Measurements from ENCODE around the gene CELA3A. TPM values are rescaled to one million over a fixed set of nuclear protein-coding genes. Genes with fewer than 3 reads are reported as not detected.

CELA3A gene
- total and polyA plus RNA-seq, 4 experiments from 2014 or later, result not detected

GRCh38 chr1:22052115-22053016, 50.9 kb downstream of the CELA3A start, which contains the start of gene CDC42:
Gene CDC42, plus strand, starts transcription at chr1:22052709. Its CDS starts 25,770 bp downstream, at chr1:22078479.
- ChIA-PET CTCF (ENCODE audit: partially characterized antibody) (interaction anchor here (0.8 to 7.3 kb wide), 4 partner anchors 12 to 53 kb away, joined by 3 to 79 read pairs (median 34); no protein-coding TSS in a partner anchor), POLR2A (ENCODE audit: partially characterized antibody) (interaction anchor here (0.6 to 17.7 kb wide), 18 partner anchors 8 to 814 kb away, joined by 3 to 874 read pairs (median 11); partner anchors contain the start of gene USP48)
- Histone ChIP-seq H3K27ac (ENCODE audit: low read depth, low read length) (peak within 1 kb of the TSS; percentile 98), H3K27me3 (ENCODE audit: insufficient read depth, low read length) (no peaks in the 10 kb centered on the region), H3K9me3 (ENCODE audit: control insufficient read depth in 1 of 2, low read length in 2 of 2) (no peaks in the 10 kb centered on the region), H3K36me3 (ENCODE audit: insufficient read depth, low read length) (peaks cover 3% of the 10 kb centered on the region), H3K4me3 (ENCODE audit: low read length in 2 of 2) (peak within 1 kb of the TSS; percentile 82 to 93), H3K4me1 (ENCODE audit: insufficient read depth, low read length) (peaks cover 54% of the 10 kb centered on the region)
- peaks cover 24 to 39% of the 10 kb centered on the region in 2 donors for H3K36me3 Mint-ChIP-seq
- H3K9me3 Mint-ChIP-seq, result peaks cover 0 to 2% (median 0%) of the 10 kb centered on the region in 8 donors
- intact Hi-C loops (cut with micrococcal nuclease), result loop anchor here (1.0 to 2.0 kb wide), 4 partner anchors 12 to 269 kb away; partner anchors contain the start of gene USP48
- H3K4me3 Mint-ChIP-seq, result peak within 1 kb of the TSS; percentile 97 to 100 (median 99)
- peaks cover 34 to 75% (median 54%) of the 10 kb centered on the region in 4 donors for H3K4me1 Mint-ChIP-seq
- H3K27me3 Mint-ChIP-seq, result no peaks in the 10 kb centered on the region
- peak within 1 kb of the TSS; percentile 98 to 100 (median 100) for H3K27ac Mint-ChIP-seq
- peak; percentile 97 to 98 (median 98) for DNase-seq

- Mint-ChIP-seq H3K9me3 (peaks cover 0 to 2% (median 0%) of the 10 kb centered on the region in 8 donors), H3K4me1 (peaks cover 38 to 77% (median 56%) of the 10 kb centered on the region in 4 donors)
- intact Hi-C loops (cut with micrococcal nuclease), result loop anchor here (2.0 kb wide), 1 partner anchor 52 kb away; no protein-coding TSS in a partner anchor
Observed at GRCh38 chr1:22053017-22053860, 51.8 kb downstream of the CELA3A start.

GRCh38 chr1:22053861-22054770, 52.7 kb downstream of the CELA3A start:
- CTCF ChIA-PET (ENCODE audit: partially characterized antibody), result interaction anchor here (1.1 to 7.3 kb wide), 7 partner anchors 14 to 51 kb away, joined by 3 to 79 read pairs (median 11); no protein-coding TSS in a partner anchor
- Mint-ChIP-seq H3K27ac (peak overlapping the region; percentile 97 to 100 (median 100)), H3K36me3 (peaks cover 28 to 51% of the 10 kb centered on the region in 2 donors), H3K9me3 (peaks cover 0 to 2% (median 0%) of the 10 kb centered on the region in 8 donors), H3K4me1 (peaks cover 32 to 74% (median 53%) of the 10 kb centered on the region in 4 donors), H3K27me3 (no peaks in the 10 kb centered on the region), H3K4me3 (peak overlapping the region; percentile 97 to 100 (median 99))
- H3K4me1 ChIP-seq (ENCODE audit: insufficient read depth, low read length), result peaks cover 60% of the 10 kb centered on the region
- peak overlapping the region; percentile 82 to 93 for H3K4me3 ChIP-seq (ENCODE audit: low read length in 2 of 2)
- peaks cover 3% of the 10 kb centered on the region for H3K36me3 ChIP-seq (ENCODE audit: insufficient read depth, low read length)
- intact Hi-C loops (cut with micrococcal nuclease), result loop anchor here (2.0 kb wide), 1 partner anchor 51 kb away; no protein-coding TSS in a partner anchor
- no peak for DNase-seq
- POLR2A ChIA-PET (ENCODE audit: partially characterized antibody), result interaction anchor here (0.7 to 17.7 kb wide), 15 partner anchors 9 to 271 kb away, joined by 3 to 874 read pairs (median 7); partner anchors contain the start of gene USP48
- peak overlapping the region; percentile 98 for H3K27ac ChIP-seq (ENCODE audit: low read depth, low read length)
- H3K9me3 ChIP-seq (ENCODE audit: control insufficient read depth in 1 of 2, low read length in 2 of 2), result no peaks in the 10 kb centered on the region
- H3K27me3 ChIP-seq (ENCODE audit: insufficient read depth, low read length), result no peaks in the 10 kb centered on the region

More at GRCh38 chr1:22053017-22053860, 51.8 kb downstream of the CELA3A start:
- peaks cover 62% of the 10 kb centered on the region for H3K4me1 ChIP-seq (ENCODE audit: insufficient read depth, low read length)
- Mint-ChIP-seq H3K27ac (peak overlapping the region; percentile 98 to 100 (median 100)), H3K36me3 (peaks cover 28 to 47% of the 10 kb centered on the region in 2 donors), H3K27me3 (no peaks in the 10 kb centered on the region), H3K4me3 (peak overlapping the region; percentile 97 to 100 (median 99))
- peak overlapping the region; percentile 98 for H3K27ac ChIP-seq (ENCODE audit: low read depth, low read length)
- ChIA-PET POLR2A (ENCODE audit: partially characterized antibody) (interaction anchor here (0.7 to 17.7 kb wide), 18 partner anchors 8 to 270 kb away, joined by 3 to 874 read pairs (median 11); partner anchors contain the start of gene USP48), CTCF (ENCODE audit: partially characterized antibody) (interaction anchor here (2.4 to 7.3 kb wide), 4 partner anchors 13 to 52 kb away, joined by 5 to 79 read pairs (median 34); no protein-coding TSS in a partner anchor)
- DNase-seq, result peak; percentile 69 to 82 (median 72)
- H3K9me3 ChIP-seq (ENCODE audit: control insufficient read depth in 1 of 2, low read length in 2 of 2), result no peaks in the 10 kb centered on the region
- H3K4me3 ChIP-seq (ENCODE audit: low read length in 2 of 2), result peak overlapping the region; percentile 82 to 93
- H3K36me3 ChIP-seq (ENCODE audit: insufficient read depth, low read length), result peaks cover 3% of the 10 kb centered on the region
- no peaks in the 10 kb centered on the region for H3K27me3 ChIP-seq (ENCODE audit: insufficient read depth, low read length)

GRCh38 chr1:22055463-22055862, 54.0 kb downstream of the CELA3A start:
- peak overlapping the region; percentile 70 to 92 (median 88) for H3K27ac Mint-ChIP-seq
- Histone ChIP-seq H3K27me3 (ENCODE audit: insufficient read depth, low read length) (no peaks in the 10 kb centered on the region), H3K36me3 (ENCODE audit: insufficient read depth, low read length) (peaks cover 3% of the 10 kb centered on the region), H3K4me1 (ENCODE audit: insufficient read depth, low read length) (peaks cover 73% of the 10 kb centered on the region), H3K4me3 (ENCODE audit: low read length in 2 of 2) (peak overlapping the region; percentile 13 to 47), H3K9me3 (ENCODE audit: control insufficient read depth in 1 of 2, low read length in 2 of 2) (no peaks in the 10 kb centered on the region), H3K27ac (ENCODE audit: low read depth, low read length) (peak overlapping the region; percentile 39)
- peak overlapping the region; percentile 53 to 86 (median 74) for H3K4me3 Mint-ChIP-seq
- peaks cover 28 to 59% of the 10 kb centered on the region in 2 donors for H3K36me3 Mint-ChIP-seq
- H3K4me1 Mint-ChIP-seq, result peaks cover 38 to 83% (median 58%) of the 10 kb centered on the region in 4 donors
- no peaks in the 10 kb centered on the region for H3K27me3 Mint-ChIP-seq
- intact Hi-C loops (cut with micrococcal nuclease), result no loop called here
- peaks cover 0 to 2% (median 0%) of the 10 kb centered on the region in 8 donors for H3K9me3 Mint-ChIP-seq
- no peak for DNase-seq
- CTCF ChIA-PET (ENCODE audit: partially characterized antibody), result interaction anchor here (1.0 to 7.3 kb wide), 5 partner anchors 13 to 46 kb away, joined by 3 to 79 read pairs (median 10); no protein-coding TSS in a partner anchor
- POLR2A ChIA-PET (ENCODE audit: partially characterized antibody), result interaction anchor here (0.6 to 17.7 kb wide), 10 partner anchors 9 to 57 kb away, joined by 3 to 874 read pairs (median 5); no protein-coding TSS in a partner anchor

GRCh38 chr1:22056043-22056442, 54.6 kb downstream of the CELA3A start:
- peaks cover 28 to 62% of the 10 kb centered on the region in 2 donors for H3K36me3 Mint-ChIP-seq
- Histone ChIP-seq H3K9me3 (ENCODE audit: control insufficient read depth in 1 of 2, low read length in 2 of 2) (no peaks in the 10 kb centered on the region), H3K27ac (ENCODE audit: low read depth, low read length) (peak overlapping the region; percentile 39), H3K4me1 (ENCODE audit: insufficient read depth, low read length) (peaks cover 78% of the 10 kb centered on the region), H3K27me3 (ENCODE audit: insufficient read depth, low read length) (no peaks in the 10 kb centered on the region), H3K36me3 (ENCODE audit: insufficient read depth, low read length) (peaks cover 3% of the 10 kb centered on the region), H3K4me3 (ENCODE audit: low read length in 2 of 2) (peak overlapping the region in 1 of 2 donors; percentile 47)
- peak overlapping the region in 6 of 7 donors; percentile 61 to 91 (median 78) for H3K27ac Mint-ChIP-seq
- H3K27me3 Mint-ChIP-seq, result no peaks in the 10 kb centered on the region
- peak overlapping the region; percentile 42 to 85 (median 70) for H3K4me3 Mint-ChIP-seq
- ChIA-PET CTCF (ENCODE audit: partially characterized antibody) (interaction anchor here (2.9 to 7.3 kb wide), 2 partner anchors 16 to 32 kb away, joined by 27 to 79 read pairs; no protein-coding TSS in a partner anchor), POLR2A (ENCODE audit: partially characterized antibody) (interaction anchor here (1.2 to 17.7 kb wide), 6 partner anchors 8 to 49 kb away, joined by 3 to 874 read pairs (median 6); no protein-coding TSS in a partner anchor)
- no peak for DNase-seq
- peaks cover 41 to 89% (median 62%) of the 10 kb centered on the region in 4 donors for H3K4me1 Mint-ChIP-seq
- intact Hi-C loops (cut with micrococcal nuclease), result loop anchor here (2.0 kb wide), 1 partner anchor 33 kb away; no protein-coding TSS in a partner anchor
- peaks cover 0 to 2% (median 0%) of the 10 kb centered on the region in 8 donors for H3K9me3 Mint-ChIP-seq

All from CD4-positive, alpha-beta memory T cell (primary cell).